T-helper 1 cell (primary cell): ENCODE measurements around the gene IL1RAPL1.

Experiments used
- DNase-seq, 5 donors: peaks; one replicate each; pipeline ENCODE4 v3.0.0-alpha.2; 2012 to 2020

Gene IL1RAPL1

DNA sequence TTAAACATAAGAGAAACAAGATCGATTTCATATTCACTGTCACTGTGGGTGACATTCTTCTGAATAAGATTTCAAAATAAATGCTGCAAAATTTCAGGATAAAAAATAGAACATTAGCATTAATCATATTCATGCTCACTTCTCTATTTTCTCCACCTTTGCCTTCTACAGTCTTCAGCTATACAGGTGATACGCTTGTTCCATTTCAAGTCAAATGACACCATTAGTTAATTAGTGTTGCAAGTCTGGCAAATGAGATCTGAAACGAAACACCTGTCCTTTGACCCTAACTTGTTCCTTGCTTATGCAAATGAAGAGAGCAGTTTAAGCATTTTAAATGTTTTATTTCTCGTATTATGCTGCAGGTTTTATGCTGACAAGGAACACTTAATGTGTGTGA, 960.6 kb downstream of the IL1RAPL1 start:
- no peak for DNase-seq

DNA sequence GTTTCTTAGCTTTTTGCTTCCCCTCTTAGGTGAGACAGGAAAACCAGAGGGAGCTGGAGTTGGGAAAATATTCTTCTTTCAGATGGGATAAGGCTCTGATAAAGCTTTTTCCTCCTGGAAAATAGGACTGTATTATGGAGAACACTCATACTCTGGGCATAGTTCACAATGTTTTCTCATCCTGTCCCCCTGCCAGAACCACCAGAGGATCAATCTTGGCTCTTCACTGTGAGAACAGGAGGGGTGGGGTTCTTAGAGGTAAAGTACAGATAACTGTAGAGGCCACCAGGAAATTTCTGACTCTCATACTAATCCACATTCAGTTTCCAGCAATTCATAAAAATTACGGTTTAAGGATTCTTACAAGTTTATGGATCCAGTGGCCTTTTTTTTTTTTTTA, 966.3 kb downstream of the IL1RAPL1 start:
- no peak for DNase-seq

DNA sequence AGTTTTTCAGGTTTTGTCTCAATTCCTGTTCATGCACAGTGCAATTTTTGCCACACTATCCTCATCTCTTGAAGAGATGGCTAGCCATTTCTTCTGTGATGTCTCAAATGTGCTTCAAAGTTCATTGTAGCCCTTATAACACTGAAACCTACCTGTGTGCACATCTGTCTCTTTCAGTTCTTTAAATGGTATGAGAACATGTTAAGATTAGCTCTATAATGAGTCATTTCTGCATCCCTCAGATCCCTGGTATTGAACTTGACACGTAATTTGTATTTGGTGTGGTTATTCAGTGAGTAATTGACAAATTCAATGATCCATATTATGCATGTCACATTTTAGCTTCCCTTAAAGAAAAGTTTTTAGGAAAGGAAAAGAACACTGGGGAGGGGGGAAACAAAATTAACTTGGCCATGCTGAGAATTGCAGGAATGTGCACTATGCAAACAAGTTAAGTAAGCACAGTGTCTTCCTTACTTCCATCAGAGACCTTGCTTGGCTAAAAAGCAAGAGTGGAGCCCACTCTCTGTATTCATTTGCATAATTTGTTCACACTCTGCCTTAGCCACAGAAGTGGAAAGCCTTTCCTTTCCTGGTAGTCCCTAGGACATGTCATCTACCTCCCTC, 968.3 kb downstream of the IL1RAPL1 start:
- DNase-seq = no peak

DNA sequence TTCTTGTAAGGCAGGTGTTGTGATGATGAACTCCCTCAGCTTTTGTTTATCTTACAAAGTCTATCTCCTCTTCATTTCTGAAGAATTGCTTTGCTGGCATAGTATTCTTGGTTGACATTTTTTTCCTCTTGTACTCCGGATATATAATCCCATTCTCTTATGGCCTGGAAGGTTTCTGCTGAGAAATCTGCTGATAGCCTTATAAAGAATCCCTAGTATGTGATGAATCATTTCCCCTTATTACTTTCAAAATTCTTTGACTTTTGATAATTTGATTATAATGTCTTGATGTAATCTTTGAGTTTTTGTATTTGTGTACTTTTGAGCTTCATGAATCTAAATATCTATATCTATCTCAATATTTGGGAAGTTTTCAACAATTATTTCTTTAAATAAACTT, 972.8 kb downstream of the IL1RAPL1 start:
- DNase-seq = no peak

DNA sequence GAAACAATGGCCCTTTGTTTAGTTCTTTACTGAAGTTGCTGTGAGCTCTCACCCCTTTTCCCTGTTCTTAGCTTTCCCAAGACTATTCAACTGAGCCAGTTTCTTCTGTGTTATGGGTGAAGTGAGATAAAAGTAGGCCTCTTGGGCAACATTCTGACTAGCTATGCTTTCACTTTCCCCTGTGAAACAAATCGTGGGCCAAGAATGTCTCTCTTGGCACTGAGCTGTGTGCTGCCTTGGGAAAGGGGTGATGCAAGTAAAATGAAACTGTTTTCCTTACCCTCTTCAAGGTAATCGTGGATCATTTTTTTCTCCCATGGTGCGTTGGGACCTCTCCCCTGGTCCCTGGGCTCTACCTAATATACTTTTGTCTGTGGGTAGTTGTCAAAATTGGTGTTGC, 974.2 kb downstream of the IL1RAPL1 start:
- no peak for DNase-seq

DNA sequence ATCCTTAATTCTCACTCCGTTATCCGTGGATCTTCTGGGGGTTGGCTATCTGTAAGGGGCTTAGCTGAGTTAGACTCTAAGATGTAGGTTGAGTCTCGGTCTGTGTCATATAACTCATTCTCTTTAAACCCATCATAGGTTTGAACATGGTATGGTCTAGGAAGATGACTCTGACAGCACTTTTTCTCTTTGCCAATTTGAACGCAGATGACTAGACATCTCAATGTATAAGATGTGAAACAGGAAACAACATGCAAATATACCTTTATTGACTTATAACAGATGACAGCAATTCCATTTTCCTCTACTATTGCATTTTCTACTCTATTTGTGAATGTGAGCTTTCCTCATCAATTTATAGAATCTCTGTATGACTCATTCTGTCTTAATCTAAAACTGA, 993.3 kb downstream of the IL1RAPL1 start:
- no peak for DNase-seq

DNA sequence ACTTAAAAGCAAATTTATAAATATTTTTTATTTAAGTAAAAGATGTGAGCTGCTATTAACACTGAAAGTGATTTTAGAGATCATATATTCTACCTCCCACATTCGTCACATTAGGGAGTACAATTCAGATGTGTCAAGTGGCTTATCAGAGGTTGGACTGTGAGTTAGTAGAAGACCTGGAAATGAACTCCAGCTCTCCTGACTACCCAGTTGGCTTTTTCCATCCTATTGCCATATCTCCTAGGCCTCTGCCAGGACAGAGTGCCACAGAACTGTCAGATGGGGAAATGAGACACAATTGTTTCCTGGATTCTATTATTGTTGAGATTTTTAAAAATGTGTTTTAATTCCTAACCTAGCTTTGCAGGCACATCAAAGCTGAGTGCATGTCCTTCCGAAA, 994.0 kb downstream of the IL1RAPL1 start:
- no peak for DNase-seq

DNA sequence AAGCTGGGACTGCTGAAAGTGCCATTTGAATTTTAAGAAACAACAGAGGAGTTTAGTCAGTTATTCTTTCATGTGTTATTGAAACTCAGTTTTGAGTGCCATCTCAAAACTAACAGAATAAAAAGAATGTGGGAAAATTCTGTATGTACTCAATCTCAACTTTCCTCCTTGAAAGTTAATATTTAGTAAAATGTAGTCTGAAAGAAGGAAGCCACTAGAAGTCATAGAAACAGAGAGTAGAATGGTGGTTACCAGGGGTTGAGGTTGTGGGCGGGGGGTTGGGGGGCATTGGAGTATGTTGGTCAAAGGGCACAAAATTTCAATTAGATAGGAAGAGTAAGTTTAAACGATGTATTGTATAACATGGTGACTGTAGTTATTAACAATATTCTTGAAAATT, 999.9 kb downstream of the IL1RAPL1 start:
- no peak for DNase-seq

DNA sequence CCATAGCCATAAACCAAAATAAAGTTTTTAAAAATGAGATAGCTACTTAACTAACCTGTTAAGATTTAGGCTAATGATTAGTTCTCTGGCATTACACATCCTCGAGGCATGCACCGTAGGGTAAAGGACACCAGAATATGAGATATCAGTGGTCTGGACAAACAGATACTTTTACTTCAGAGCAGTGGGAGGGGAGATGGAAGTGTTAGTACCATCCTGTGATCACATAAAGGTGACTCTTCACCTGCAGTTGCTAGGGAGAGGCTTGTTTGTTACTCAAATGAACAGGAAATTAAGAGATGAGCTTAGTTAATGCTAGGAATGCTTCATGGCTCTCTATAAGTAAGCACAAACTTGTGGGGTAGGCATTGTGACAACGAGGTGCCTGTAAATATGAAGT, 1003.7 kb downstream of the IL1RAPL1 start:
- no peak for DNase-seq

DNA sequence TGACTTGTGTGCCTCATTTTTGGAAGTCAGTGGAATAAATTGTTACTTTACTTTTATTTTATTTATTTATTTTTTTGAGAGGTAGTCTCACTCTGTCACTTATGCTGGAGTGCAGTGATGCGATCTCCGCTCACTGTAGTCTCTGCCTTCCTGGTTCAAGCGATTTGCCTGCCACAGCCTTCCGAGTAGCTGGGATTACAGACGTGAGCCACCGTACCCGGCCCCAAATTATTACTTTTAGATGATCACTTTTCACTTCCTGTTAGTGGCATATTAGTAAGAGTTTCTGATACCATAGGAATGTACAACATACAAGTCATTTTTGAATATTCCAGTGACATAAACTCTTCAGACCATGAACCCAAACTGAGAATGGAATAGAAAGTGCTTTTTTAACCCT, 1017.1 kb downstream of the IL1RAPL1 start:
- DNase-seq = no peak

DNA sequence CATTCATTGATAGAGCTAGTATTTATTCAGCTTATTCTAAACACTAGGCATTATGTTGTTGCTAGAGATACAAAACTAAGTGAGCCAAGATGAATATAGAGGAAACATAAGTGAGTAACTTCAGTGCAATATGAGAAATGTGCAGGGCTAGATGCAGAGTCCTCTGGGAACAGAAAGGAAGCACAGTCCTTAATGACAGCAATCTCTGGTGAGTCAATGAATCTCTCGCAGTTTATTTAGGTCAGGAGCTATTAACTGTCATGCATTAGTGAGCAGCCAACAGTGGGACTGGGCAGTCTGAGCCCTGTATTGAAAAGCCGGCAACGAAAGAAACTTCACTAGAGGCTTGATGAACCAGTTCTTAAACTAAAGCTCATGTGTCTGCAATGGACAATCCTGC, 1030.0 kb downstream of the IL1RAPL1 start:
- no peak for DNase-seq

DNA sequence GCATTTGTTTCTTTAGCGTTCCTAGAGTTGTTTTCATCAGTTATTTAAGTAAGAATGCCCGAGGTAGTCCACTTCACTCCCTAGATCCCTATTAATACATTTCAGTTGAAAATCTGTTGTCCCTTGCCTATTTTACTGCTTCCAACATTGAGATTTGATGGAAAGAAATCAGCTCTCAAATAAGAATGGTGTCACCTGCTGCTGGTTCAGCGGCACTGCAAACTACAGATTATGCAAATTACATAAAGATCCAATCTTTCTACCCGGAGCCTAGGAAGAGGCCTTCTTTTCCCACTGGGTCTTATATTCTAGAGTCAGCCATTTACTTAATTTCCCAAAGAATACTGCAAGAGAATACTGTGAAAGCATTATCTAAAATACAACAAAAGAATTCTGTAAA, 1030.5 kb downstream of the IL1RAPL1 start:
- DNase-seq = no peak

DNA sequence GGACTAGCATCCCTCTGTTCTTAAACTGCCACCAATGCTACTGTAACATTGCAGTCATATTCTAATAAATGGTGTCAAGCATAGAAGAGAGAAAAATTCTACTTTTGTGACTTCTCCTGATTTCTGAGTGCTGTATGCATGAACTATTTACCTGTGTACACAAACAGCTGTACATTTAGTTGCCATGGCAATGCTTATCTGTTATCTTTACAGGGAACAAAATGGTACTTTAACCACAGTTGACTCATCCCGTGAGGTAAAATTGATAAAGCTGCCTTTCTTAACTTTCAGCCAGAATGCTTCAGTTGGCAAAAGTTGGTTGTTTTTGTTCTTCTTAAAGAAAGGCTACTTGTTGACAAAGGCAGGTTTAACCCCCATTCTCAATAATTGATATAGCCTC, 1040.6 kb downstream of the IL1RAPL1 start:
- no peak for DNase-seq

DNA sequence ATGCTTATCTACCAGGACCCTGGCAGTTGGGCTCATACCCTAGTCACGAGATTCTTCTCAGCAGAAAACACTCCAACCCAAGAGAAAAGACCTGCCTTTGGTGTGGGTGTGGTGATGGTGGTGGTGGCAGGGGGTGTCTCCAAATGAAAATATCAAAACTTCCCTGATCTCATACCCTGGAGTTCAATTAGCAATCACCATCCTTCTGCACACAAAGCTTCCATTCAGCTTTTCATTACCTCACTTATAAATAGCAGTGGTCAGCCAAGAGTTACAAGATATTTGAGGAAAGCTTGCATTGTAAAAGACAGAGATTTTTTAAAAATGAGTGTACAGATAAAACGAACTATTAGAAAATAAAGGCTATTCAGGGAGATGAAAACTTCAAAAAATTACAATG, 1047.3 kb downstream of the IL1RAPL1 start:
- no peak for DNase-seq

DNA sequence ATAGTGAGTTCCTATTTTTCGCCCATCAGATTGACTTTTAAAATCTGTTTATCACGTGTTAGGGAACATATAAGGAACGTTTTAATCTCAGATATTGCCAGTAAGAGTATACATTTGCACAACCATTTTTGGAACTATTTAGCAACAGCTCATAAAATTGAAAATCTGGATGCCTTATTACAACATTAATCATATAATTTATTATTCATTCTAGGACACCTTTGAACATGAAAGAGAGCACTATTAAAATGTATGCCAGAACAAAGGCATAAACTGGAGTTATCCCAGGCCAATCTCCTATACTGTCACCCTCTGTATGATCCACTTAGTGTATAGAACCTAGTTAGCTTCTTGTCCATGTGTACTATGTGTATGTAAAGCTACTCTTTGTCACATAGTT, 1049.1 kb downstream of the IL1RAPL1 start:
- DNase-seq = no peak

DNA sequence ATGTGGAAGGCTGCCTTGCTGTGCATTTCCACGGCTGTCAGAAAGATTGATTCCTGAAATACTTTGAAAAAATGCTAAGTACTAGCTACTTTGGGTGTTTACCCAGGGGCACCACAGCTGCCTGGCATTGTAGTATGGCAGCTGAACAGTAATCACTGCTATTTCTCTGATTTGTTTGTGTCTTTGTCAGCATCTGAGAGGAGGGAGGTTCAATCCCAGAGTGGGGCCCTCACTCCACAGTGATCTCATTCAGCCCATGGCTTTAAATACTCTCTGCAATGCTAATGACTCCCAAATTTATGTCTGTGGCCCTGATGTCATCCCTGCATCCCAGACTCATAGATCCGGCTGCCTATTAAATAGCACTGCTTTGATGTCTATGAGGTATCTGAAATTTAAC, 1052.9 kb downstream of the IL1RAPL1 start:
- DNase-seq = no peak

DNA sequence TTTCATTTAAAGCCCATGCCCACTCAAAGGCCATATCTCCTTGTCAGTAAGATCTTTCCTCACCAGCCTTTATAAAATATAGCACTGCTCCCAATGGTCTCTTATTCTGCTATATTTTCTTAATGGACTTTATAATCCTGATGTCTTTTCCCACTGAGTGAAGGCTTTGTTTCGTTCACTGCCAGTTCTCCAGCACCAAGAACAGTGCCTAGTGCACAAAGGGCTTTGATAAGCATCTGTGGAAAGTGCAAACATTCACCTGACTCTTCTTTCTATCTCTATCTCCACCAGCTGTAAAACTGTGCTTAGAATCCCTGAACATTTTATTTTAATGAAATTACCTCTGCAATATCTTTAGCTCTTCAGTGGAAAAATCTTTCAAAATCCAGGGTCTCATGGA, 1054.2 kb downstream of the IL1RAPL1 start:
- no peak for DNase-seq

DNA sequence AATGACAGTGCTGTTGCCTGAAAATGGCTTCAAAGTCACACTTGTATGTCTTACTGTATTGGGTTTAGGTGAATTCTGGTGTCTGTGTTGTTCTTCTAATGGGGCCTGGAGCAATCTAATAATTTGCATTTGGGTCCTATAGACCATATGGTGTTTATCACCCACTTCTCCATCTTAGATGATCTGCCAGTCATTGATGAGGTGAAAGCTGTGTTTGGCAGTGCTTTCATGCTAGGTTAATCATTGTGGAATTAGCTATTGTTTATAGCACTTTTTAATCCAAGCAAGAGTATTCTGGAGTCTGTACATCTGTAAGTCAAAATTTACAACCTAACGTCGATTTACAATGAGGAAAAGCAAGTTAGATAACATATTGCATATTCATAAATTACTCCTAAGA, 1055.9 kb downstream of the IL1RAPL1 start:
- no peak for DNase-seq

DNA sequence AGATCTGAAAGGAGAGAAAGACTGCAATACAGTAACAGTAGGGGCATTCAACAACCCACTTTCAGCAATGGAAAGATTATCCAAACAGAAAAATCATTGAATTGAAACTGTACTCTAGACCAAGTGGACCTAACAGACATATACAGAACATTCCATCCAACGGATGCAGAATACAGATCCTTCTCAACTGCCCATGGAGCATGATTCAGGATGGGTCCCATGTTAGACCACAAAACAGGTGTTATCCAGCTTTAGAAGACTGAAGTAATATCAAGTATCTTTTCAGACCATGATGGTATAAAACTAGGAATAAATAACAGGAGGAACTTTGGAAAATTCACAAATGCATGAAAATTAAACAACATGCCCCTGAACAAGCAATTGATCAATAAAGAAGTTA, 1060.9 kb downstream of the IL1RAPL1 start:
- DNase-seq = no peak

DNA sequence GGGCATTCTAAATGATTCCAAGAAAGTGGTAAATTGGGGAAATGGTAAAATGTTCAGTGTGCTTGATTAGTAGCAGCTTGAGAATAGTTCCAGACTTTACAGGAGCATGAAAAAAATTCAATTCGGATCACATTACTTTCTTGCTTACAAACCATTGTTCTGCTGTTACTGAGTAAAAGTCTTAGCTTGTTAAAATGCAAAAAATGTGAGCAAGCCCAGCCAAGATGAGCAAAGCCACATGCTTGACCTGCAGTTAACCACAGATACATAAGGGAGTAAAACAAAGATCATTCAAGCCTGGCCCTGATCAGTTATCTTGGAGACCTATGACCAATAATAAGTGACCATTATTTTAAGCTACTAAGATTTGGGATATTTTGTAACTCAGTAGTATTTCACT, 1065.2 kb downstream of the IL1RAPL1 start:
- DNase-seq = no peak

DNA sequence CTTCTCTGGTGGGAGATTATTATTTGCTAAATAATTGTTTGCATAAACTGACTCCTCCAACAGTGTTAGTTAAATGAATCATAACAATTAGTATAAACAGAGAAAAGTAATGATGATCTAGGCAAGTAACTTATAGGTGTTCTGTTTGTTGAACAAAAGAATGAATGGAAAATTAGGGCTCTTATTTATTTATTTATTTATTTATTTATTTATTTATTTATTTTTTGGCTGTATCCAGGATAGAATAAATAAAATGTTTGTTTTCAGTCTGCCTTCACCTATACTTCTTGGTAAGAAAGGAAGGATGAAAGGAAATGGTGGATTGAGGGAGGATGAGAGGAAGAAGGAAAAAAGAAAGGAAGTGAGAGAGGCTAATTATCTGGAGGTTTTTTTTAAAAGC, 1066.5 kb downstream of the IL1RAPL1 start:
- DNase-seq = no peak

DNA sequence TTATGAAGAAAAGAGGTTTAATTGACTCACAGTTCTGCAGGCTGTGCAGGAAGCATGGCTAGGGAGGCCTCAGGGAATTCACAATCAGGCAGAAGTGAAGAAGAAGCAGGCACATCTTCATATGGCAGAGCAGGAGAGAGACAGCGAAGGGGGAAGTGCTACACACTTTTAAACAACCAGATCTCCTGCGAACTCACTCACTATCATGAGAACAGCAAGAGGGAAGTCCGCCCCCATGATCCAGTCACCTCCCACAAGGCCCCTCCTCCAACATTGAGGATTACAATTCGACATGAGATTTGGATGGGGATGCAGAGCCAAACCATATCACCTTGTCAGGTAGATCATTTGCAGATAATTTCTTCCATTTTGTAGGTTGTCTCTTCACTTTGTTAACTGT, 1072.7 kb downstream of the IL1RAPL1 start:
- no peak for DNase-seq

DNA sequence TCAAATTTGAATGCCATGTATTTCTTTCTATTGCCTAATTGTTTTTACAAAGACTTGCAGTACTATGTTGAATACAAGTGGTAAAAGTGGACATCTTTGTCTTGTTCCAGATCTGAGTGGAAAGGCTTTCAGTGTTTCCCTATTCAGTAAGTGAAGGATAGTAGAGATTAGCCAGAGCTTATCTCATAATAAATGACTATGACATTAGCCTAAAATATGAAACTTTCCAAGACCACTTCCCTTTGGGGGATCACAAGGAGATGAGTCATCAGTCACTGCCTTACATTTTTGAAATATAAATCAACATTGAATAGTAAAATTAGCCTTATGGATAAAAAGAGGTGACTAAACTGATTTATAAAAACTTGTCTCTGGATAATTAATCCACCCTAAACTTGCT, 1074.0 kb downstream of the IL1RAPL1 start:
- DNase-seq = no peak

DNA sequence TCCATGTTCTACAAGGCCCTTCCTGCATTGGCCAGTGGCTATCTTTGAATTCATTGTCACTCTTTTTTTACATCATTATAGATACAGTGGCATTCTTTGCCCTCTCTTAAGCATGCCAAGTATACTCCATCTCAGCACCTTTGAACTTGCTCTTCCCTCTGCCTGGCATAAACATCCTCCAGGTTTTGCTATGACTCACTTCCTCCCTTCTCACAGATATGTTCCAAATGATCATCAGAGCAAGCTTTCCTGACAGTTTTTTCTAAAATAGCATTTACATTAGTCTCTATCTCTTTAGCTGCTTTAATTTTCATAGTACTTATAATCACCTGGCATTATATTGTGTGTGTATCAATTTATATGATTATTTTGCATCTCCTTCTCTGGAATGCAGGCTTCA, 1074.9 kb downstream of the IL1RAPL1 start:
- no peak for DNase-seq

DNA sequence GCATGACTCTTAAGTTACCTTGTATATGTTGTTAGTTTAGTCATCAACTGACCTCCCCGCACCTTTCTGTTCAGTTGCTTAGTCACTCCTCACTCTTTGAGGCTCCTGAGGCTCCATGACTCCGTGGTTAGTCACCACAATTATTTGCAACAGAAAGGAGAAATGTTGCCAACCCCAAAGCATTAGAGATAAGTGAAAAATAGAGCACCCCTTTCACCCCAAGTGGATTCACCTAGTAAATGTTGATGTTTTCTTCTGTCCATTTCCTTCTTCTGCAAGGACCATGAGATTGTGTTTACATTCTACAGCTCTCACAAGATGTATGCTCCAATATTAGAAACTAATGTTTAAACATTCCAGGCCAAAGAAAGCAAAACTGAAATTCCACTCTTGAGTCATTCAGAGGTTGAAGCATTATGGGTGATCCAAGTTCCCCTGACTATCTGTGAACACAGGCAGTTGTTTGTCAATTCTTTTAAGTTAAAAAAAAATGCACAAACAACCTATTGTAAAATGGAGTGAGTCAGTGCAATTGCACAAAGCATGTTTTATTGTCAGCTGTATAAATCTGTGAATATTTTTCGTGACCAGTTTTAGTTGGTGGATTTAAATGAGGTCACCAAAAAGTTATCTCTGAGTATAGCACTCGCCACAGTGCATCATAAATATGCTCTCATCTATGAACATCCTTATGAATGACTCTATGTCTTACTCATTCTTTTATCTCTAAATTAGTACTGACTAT, 1075.7 kb downstream of the IL1RAPL1 start:
- DNase-seq = no peak
